ENCODE measurements around the gene PALLD.

PALLD gene

GRCh38 chr4:168832763-168833575, 336.1 kb downstream of the PALLD start:
- no peak for DNase-seq (ENCODE audit: low read depth)

- DNase-seq (ENCODE audit: low read depth): no peak
These were observed 337.0 kb downstream of the PALLD start for GRCh38 chr4:168833881-168834280.

- DNase-seq (ENCODE audit: low read depth): no peak
These were observed 339.1 kb downstream of the PALLD start for GRCh38 chr4:168835880-168836454.

GRCh38 chr4:168836490-168836889, 339.6 kb downstream of the PALLD start:
- no peak for DNase-seq (ENCODE audit: low read depth)

GRCh38 chr4:168837922-168838321, 341.1 kb downstream of the PALLD start:
- DNase-seq (ENCODE audit: low read depth): no peak

- no peak for DNase-seq (ENCODE audit: low read depth)
These were observed 343.0 kb downstream of the PALLD start for GRCh38 chr4:168839758-168840391.

GRCh38 chr4:168840392-168840763, 343.5 kb downstream of the PALLD start:
- no peak for DNase-seq (ENCODE audit: low read depth)

GRCh38 chr4:168841000-168841671, 344.3 kb downstream of the PALLD start:
- DNase-seq (ENCODE audit: low read depth): no peak

GRCh38 chr4:168841672-168842019, 344.8 kb downstream of the PALLD start:
- no peak for DNase-seq (ENCODE audit: low read depth)

GRCh38 chr4:168842186-168842585, 345.3 kb downstream of the PALLD start:
- no peak for DNase-seq (ENCODE audit: low read depth)

GRCh38 chr4:168843635-168844034, 346.8 kb downstream of the PALLD start:
- DNase-seq (ENCODE audit: low read depth): no peak

GRCh38 chr4:168844353-168845049, 347.6 kb downstream of the PALLD start:
- no peak for DNase-seq (ENCODE audit: low read depth)

GRCh38 chr4:168845897-168846296, 349.0 kb downstream of the PALLD start:
- no peak for DNase-seq (ENCODE audit: low read depth)

GRCh38 chr4:168846414-168846813, 349.6 kb downstream of the PALLD start:
- DNase-seq (ENCODE audit: low read depth): no peak

GRCh38 chr4:168847771-168848502, 351.1 kb downstream of the PALLD start:
- no peak for DNase-seq (ENCODE audit: low read depth)

- DNase-seq (ENCODE audit: low read depth): no peak
These were observed 352.3 kb downstream of the PALLD start for GRCh38 chr4:168849030-168849675.

- no peak for DNase-seq (ENCODE audit: low read depth)
These were observed 353.1 kb downstream of the PALLD start for GRCh38 chr4:168849997-168850396.

GRCh38 chr4:168852387-168852786, 355.5 kb downstream of the PALLD start:
- no peak for DNase-seq (ENCODE audit: low read depth)

- DNase-seq (ENCODE audit: low read depth): no peak
These were observed 356.3 kb downstream of the PALLD start for GRCh38 chr4:168852933-168853713.

- DNase-seq (ENCODE audit: low read depth): no peak
These were observed 356.9 kb downstream of the PALLD start for GRCh38 chr4:168853770-168854169.
